H1 (cell line): ENCODE data around the gene AIFM1. TPM values are rescaled to one million over a fixed set of nuclear protein-coding genes. Genes with fewer than 3 reads are reported as not detected.

Experiments
- SUZ12 ChIP-seq: fragments of 200-600 bp; sonication (generic); IDR thresholded peaks from 2 replicates; pipeline ENCODE4 v1.6.1; 2012; ENCODE audit warnings: mild to moderate bottlenecking, inconsistent platforms, low read length, moderate library complexity, mixed read lengths
- polyA plus RNA-seq, 7 experiments: library from polyadenylated mRNA; depleted of rRNA in 3 of 7; stranded (reverse) in 5 of 7; unstranded in 2 of 7; fragments of >200 nt in 5 of 7; fragments of 200-250 nt in 2 of 7; gene quantifications; 1 replicate in 5 of 7; 2 replicates in 1 of 7; 4 replicates in 1 of 7; pipeline versions ENCODE4 v1.2.1 to v1.2.3, GENCODE V29; 2011 to 2013; ENCODE audit warnings: missing spikeins in 2 of 7, mixed read lengths in 2 of 7
- total RNA-seq: library from RNA; stranded (reverse); fragmentation: NEBNext Ultra II Directional; extraction: Animal tissue kit (Norgen Biotek cat#: 25700); gene quantifications from 2 replicates; pipeline ENCODE4 v1.2.1, GENCODE V29; 2021
- TF ChIP-seq, protein P1 (sequence below): IDR thresholded peaks from 2 replicates; pipeline ENCODE4 v1.6.1; 2012; ENCODE audit warnings: inconsistent platforms

Gene AIFM1
- total and polyA plus RNA-seq, 2 of the 8 experiments (the other 6 are each of a cell fraction or from before 2014, with no cell fraction given), result 34.1 to 55.4 TPM

- no peak for TF ChIP-seq SUZ12
- TF ChIP-seq, protein P1, sequence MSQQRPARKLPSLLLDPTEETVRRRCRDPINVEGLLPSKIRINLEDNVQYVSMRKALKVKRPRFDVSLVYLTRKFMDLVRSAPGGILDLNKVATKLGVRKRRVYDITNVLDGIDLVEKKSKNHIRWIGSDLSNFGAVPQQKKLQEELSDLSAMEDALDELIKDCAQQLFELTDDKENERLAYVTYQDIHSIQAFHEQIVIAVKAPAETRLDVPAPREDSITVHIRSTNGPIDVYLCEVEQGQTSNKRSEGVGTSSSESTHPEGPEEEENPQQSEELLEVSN, result no peak
Measured at GRCh38 chrX:130197464-130197863, 31.8 kb upstream of the AIFM1 start (continued).
